Adipose tissue (tissue), 3 donors: Measurements from ENCODE around the gene RTP3. TPM values are rescaled to one million over a fixed set of nuclear protein-coding genes. Genes with fewer than 3 reads are reported as not detected.

ENCODE experiments used
- H3K27ac ChIP-seq: one replicate; pipeline ENCODE4 v1.5.1; 2013; ENCODE audit warnings: low read depth, low read length
- WGBS, 3 donors: extraction: QIAGEN DNeasy Blood & Tissue Kit; methylation state at CpG; one replicate each; pipeline ENCODE4 v1.1.7; 2013; 5-methylcytosine and 5-hydroxymethylcytosine counted together
- polyA plus RNA-seq, 3 donors: library from polyadenylated mRNA; stranded (reverse); fragments of 200-250 nt; gene quantifications; one replicate each; pipeline ENCODE4 v1.2.3, GENCODE V29; 2013
- donor health status: healthy with polysubstance abuse.
- donor health status: Bipolar disorder and iron deficiency.
- donor health status: healthy.

The RTP3 gene
- polyA plus RNA-seq, 3 donors, result not detected

- WGBS, 3 donors, result 91 to 96% (median 91%) methylated on average over 4 of the region's 4 CpGs
- H3K27ac ChIP-seq, result no peak overlapping the region
Measured at GRCh38 chr3:46467562-46467961, 30.2 kb upstream of the RTP3 start.

DNA sequence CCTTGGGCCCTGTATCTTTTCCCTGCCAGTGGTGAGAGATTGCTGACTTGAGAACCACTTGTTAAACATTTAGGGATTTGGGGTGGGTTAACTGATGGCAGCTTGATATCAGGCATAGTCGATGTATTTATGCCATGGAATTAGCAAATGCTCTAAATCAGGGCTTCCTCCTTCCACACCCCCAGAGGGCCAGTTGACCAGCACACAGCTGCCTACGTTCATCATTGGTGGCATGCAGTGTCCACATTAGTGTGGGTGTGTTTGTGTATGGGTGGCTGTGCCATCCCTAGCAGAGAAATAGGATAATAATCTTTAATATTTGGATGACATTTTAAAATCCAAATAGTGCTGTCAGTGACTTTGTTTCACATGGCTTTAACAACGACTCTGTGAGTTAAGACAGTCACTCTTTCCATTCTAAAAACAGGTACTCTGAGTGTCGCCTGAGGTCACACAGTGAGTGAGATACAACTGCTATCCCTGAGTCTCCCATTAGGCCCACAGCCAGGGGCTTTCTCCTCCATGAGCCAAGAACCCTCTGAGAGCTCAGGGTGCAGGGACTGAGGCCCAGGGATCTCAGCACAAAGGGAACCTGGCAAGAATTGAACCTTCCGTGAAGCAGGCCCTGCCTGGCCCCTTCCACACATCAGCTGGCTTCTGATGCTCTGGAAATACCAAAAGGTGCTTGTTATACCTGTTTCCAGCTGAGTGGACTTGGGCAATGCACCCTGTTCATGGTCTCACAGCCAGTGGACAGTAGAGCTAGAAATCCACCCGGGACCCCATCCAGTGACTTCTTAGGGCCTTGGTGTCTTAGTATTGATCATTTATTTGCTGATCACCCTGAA lies 28.8 kb upstream of the RTP3 start:
- no peak overlapping the region for H3K27ac ChIP-seq
- WGBS, 3 donors, result 79 to 85% (median 82%) methylated on average over 6 of the region's 6 CpGs

DNA sequence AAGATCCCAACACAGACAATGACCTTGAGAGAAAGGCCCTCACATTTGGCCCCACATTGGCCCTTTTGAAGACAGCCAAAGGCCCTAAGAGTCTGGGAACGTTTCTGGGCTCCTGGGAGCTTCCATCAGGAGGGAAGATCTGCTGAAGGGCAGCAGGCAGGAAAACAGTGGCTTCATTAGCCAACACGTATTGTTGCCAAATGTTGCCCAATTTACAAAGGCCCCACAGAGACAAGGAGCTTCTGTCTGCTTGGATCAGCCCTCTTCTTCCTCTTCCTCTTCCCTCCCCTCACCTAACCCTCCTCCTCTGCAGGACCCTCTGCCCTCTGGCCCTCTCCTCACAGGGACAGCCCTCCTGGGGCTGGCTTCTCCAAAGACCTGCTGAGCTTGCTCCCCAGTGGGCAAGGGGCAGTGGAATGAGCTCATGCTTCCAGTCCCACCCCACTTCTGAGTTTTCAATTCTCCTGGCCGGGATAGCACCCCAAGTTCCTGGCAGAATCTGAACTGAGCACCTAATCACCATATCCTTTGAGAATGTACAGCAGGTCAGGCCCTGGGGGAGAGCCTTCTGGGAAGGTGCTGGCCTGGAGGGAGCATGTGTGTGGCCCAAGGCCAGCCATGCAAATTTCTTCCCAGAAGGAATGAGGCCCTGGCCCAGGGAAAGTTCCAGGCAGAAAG lies 28.0 kb upstream of the RTP3 start:
- 31 to 69% (median 39%) methylated on average over 3 of the region's 3 CpGs for WGBS, 3 donors
- H3K27ac ChIP-seq, result no peak overlapping the region

DNA sequence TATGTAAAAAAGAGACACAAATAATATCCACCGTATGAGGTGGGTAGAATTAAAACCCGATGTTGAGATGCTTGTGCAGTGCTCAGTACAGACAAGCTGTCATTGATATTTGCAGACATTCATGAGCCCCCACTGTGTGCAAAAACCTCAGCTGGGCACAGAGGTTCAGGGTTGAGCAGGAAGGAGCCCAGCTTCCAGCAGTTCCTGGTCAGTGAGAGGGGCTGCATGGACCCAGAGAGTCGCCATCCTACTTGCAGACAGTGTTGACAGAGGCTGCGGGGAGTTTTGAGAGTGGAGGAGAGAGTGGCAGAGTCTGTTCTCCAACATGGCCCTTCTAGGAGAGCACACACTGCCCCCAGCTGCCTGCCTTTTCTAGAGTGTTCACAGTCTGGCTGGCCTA lies 26.9 kb upstream of the RTP3 start:
- H3K27ac ChIP-seq, result no peak overlapping the region
- 92 to 96% (median 93%) methylated on average over 4 of the region's 4 CpGs for WGBS, 3 donors

- no peak overlapping the region for H3K27ac ChIP-seq
- WGBS, 3 donors, result 93 to 98% (median 94%) methylated on average over 5 of the region's 5 CpGs
Measured at GRCh38 chr3:46471371-46471914, 26.3 kb upstream of the RTP3 start.

GRCh38 chr3:46472736-46473135 lies 25.0 kb upstream of the RTP3 start:
- 85 to 97% (median 96%) methylated on average over 2 of the region's 2 CpGs for WGBS, 3 donors
- H3K27ac ChIP-seq, result no peak overlapping the region

DNA sequence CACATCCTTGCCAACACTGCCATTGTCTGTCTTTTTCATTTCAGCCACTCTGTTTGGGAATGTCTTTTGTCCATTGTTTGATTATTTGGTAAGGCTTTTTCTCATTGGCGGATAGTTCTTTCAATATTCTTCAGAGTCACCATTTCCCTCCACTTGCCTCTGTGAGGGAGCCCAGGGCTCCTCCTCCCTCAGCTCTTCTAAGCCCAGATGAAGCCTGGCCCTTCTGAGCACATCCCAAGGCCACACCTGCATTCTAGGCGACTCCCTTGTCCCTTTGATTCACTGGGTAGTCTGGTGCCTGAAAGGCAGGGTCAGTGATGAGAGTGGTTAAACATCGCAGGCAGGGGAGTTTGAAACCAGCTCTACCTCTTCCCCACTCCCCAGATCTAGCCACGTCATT lies 20.6 kb upstream of the RTP3 start:
- WGBS, 3 donors, result 81 to 92% (median 85%) methylated on average over 4 of the region's 4 CpGs
- H3K27ac ChIP-seq, result no peak overlapping the region

DNA sequence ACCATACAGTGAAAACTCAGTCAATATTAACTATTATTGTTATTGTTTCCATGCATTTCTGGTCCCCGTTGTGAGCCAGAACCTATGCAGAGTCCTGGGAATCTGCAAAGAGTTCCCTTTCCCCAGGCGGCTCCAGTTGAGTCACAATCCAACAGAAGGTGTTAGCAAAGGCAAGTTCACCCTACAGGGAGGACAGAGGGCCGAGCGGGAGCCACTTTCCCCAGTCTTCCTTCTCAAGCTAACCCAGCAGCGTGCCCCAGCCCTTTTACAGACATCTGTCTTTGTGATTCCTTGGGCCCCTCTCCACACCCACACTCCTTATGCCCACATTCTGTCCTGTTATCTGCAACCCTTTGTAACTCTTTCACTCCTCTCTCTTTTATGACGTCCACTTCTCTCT lies 20.0 kb upstream of the RTP3 start:
- H3K27ac ChIP-seq, result no peak overlapping the region
- WGBS, 3 donors, result 78 to 91% (median 82%) methylated on average over 5 to 6 of the region's 6 CpGs

- no peak overlapping the region for H3K27ac ChIP-seq
- WGBS, 3 donors, result 62 to 90% (median 63%) methylated on average over 5 of the region's 5 CpGs
Measured at GRCh38 chr3:46478341-46478740, 19.4 kb upstream of the RTP3 start.

- no peak overlapping the region for H3K27ac ChIP-seq
- WGBS, 3 donors, result 88 to 96% (median 89%) methylated on average over 5 of the region's 5 CpGs
Measured at GRCh38 chr3:46479021-46479420, 18.8 kb upstream of the RTP3 start.

- H3K27ac ChIP-seq, result no peak overlapping the region
- 73 to 86% (median 82%) methylated on average over 5 of the region's 5 CpGs for WGBS, 3 donors
Measured at GRCh38 chr3:46479696-46480095, 18.1 kb upstream of the RTP3 start.

DNA sequence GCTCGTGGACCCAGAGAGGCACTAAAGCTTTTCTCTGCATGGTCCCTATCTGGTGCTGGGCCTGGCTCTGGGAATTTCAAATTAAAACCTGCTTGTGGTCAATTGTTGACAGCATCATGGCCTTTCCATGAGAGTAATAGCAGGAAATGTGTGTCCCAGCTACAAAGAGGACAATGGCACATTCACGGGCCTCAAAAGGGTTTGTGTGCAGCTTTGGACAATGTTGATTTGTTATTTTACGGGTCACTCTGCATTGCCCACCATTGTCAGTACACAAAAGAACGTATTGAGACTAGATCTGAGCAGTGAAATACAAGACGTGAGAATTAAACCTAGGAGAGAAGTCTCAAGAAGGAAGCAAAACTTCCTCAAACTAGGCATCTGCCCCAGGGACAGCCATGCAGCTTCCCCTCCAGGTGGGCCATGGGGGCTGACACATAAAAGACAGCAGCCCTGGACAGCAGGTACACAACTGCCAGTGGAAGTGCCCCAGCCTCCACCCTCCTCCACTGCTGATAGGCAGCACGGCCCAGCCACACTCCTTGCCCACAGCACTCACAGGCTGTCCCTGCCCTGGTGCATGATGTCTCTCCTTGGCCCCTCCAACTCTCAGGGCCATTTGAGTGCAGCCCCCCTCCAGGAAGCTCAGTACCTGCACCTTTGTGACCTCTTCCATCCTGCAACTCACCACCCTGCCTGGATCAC lies 17.1 kb upstream of the RTP3 start:
- no peak overlapping the region for H3K27ac ChIP-seq
- WGBS, 3 donors, result 76 to 88% (median 84%) methylated on average over 6 of the region's 6 CpGs

- no peak overlapping the region for H3K27ac ChIP-seq
- WGBS, 3 donors, result 88 to 95% (median 90%) methylated on average over 4 of the region's 4 CpGs
Measured at GRCh38 chr3:46481636-46482035, 16.1 kb upstream of the RTP3 start.

DNA sequence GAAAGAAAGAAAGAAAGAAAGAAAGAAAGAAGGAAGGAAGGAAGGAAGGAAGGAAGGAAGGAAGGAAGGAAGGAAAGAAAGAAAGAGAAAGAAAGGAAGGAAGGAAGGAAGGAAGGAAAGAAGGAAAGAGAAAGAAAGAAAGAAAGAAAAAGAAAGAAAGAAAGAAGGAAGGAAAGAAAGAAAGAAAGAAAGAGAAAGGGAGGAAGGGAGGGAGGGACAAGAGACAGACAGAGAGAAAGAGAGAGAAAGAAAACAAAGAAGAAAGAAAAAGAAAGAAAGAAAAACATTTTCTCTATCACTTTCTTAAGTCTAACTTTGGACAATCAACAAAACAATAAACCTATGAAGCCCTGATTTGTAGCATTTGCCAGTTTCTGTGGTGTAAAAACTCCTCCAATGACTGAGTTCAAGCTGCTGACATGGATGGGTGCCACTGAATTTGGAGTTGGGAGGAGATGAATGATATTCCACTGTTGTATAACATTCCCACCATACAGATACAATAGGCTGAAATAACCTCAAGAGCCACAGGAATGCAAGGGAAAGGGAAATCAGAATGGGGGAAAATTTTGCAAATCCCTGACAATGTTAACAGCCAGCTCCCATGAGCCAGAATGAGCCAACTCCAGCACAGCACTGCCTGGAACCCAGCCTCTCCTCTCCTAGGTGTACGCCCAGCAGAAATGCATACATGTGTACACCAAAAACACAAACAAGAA lies 15.0 kb upstream of the RTP3 start:
- WGBS, 3 donors, result 47 to 98% (median 90%) methylated on average over 1 of the region's 1 CpG
- no peak overlapping the region for H3K27ac ChIP-seq

- no peak overlapping the region for H3K27ac ChIP-seq
- 90 to 93% (median 92%) methylated on average over 2 of the region's 2 CpGs for WGBS, 3 donors
Measured at GRCh38 chr3:46483825-46484224, 14.0 kb upstream of the RTP3 start.

GRCh38 chr3:46484388-46484787 lies 13.4 kb upstream of the RTP3 start:
- no peak overlapping the region for H3K27ac ChIP-seq
- 92 to 95% (median 94%) methylated on average over 1 of the region's 1 CpG for WGBS, 3 donors

GRCh38 chr3:46484911-46485778 lies 12.6 kb upstream of the RTP3 start:
- H3K27ac ChIP-seq, result no peak overlapping the region

DNA sequence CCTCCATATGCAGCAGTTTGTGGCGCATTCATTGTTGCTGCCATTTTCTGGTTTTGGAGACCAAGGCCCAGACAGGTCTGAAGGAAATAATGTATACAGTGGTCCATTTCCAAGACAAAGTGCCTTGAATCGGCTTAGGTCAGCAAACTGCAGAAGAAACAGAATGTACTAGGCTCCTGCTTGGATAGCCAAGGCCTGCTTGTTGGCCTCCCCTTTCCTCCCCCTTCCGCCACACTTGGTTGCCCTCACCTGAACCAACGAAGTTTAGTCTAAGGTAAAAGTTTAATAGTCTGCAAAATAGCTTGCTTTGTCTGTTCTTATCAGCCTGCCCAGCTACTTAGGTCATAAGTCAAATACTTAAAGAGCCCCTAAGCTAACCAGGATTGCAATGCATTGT lies 12.0 kb upstream of the RTP3 start:
- WGBS, 3 donors, result 69 to 92% (median 89%) methylated on average over 4 of the region's 4 CpGs
- no peak overlapping the region for H3K27ac ChIP-seq

More at GRCh38 chr3:46484911-46485778, 12.6 kb upstream of the RTP3 start:
- WGBS, 3 donors, result 45 to 71% (median 69%) methylated on average over 10 of the region's 10 CpGs
